Measurements from ENCODE around the gene FNDC5. TPM values are rescaled to one million over a fixed set of nuclear protein-coding genes. Genes with fewer than 3 reads are reported as not detected.

The FNDC5 gene
- total RNA-seq, 1 experiment from 2014 or later, result 4.5 TPM

GRCh38 chr1:32917521-32917920, 46.8 kb upstream of the FNDC5 start:
- H2BK5ac ChIP-seq (ENCODE audit: insufficient read length, low read length), result no peak overlapping the region
- no peak overlapping the region for H3K14ac ChIP-seq (ENCODE audit: insufficient read depth, low read length)
- H2AFZ ChIP-seq (ENCODE audit: low read length), result no peak overlapping the region
- no peaks in the 10 kb centered on the region for H3K4me1 ChIP-seq (ENCODE audit: insufficient read depth, low read length)
- Mint-ChIP-seq H3K9me3 (no peaks in the 10 kb centered on the region), H3K4me3 (no peak overlapping the region), H3K27me3 (ENCODE audit: low read depth) (peaks cover 39% of the 10 kb centered on the region), H3K4me1 (no peaks in the 10 kb centered on the region), H3K36me3 (ENCODE audit: insufficient read depth in 1 of 3, low read depth in 3 of 3) (no peaks in the 10 kb centered on the region), H3K27ac (no peak overlapping the region; a peak in 1 of 7 replicates)
- H3K9me3 ChIP-seq (ENCODE audit: control insufficient read depth, low read depth, low read length), result no peaks in the 10 kb centered on the region
- no peak overlapping the region for H4K91ac ChIP-seq (ENCODE audit: insufficient read length, low read depth, low read length)
- H3K79me1 ChIP-seq (ENCODE audit: insufficient read depth, low read depth, low read length, poor library complexity, severe bottlenecking), result no peaks in the 10 kb centered on the region
- H2BK15ac ChIP-seq (ENCODE audit: low read depth, low read length), result no peak overlapping the region
- TF ChIP-seq, protein P1, sequence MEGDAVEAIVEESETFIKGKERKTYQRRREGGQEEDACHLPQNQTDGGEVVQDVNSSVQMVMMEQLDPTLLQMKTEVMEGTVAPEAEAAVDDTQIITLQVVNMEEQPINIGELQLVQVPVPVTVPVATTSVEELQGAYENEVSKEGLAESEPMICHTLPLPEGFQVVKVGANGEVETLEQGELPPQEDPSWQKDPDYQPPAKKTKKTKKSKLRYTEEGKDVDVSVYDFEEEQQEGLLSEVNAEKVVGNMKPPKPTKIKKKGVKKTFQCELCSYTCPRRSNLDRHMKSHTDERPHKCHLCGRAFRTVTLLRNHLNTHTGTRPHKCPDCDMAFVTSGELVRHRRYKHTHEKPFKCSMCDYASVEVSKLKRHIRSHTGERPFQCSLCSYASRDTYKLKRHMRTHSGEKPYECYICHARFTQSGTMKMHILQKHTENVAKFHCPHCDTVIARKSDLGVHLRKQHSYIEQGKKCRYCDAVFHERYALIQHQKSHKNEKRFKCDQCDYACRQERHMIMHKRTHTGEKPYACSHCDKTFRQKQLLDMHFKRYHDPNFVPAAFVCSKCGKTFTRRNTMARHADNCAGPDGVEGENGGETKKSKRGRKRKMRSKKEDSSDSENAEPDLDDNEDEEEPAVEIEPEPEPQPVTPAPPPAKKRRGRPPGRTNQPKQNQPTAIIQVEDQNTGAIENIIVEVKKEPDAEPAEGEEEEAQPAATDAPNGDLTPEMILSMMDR (conservative IDR thresholded peaks at IDR 0.05), result no peak
- no peak for DNase-seq
- H3K4me2 ChIP-seq (ENCODE audit: insufficient read depth, insufficient read length, low read length), result no peak overlapping the region
- no peak overlapping the region for H3K27ac ChIP-seq (ENCODE audit: insufficient read length, low read depth, low read length)
- no peak overlapping the region for H3K23ac ChIP-seq (ENCODE audit: insufficient read length, low read depth, low read length)
- H4K5ac ChIP-seq (ENCODE audit: insufficient read length, low read depth, low read length), result no peak overlapping the region
- H3K23me2 ChIP-seq (ENCODE audit: insufficient read length, low read depth, low read length, poor library complexity, severe bottlenecking), result no peaks in the 10 kb centered on the region
- no peaks in the 10 kb centered on the region for H3K27me3 ChIP-seq (ENCODE audit: insufficient read depth, low read length)
- no peak overlapping the region for H2AK5ac ChIP-seq (ENCODE audit: insufficient read length, low read length)
- no peak overlapping the region for H3T11ph ChIP-seq (ENCODE audit: low read length)
- H4K20me1 ChIP-seq (ENCODE audit: control insufficient read depth, insufficient read depth, insufficient read length), result no peaks in the 10 kb centered on the region
- WGBS (ENCODE audit: extremely low coverage, insufficient read length, low lambda C conversion rate), result no CpG with 5 or more reads among the region's 7 CpGs
- no peaks in the 10 kb centered on the region for H3K79me2 ChIP-seq (ENCODE audit: insufficient read depth, low read length)
- H3K4ac ChIP-seq (ENCODE audit: low read depth, low read length), result no peak overlapping the region
- H4K8ac ChIP-seq (replicated peaks; ENCODE audit: insufficient read length, low read depth, low read length), result no peak overlapping the region
- H3K18ac ChIP-seq (ENCODE audit: insufficient read length, low read depth, low read length), result no peak overlapping the region
- no peak overlapping the region for H2BK20ac ChIP-seq (ENCODE audit: low read depth, low read length, poor library complexity, severe bottlenecking)
- no peak overlapping the region for H3K9ac ChIP-seq (ENCODE audit: extremely low read depth, insufficient read length, low read length)
- H2BK12ac ChIP-seq (ENCODE audit: insufficient read length, low read depth, low read length), result no peak overlapping the region
- H3K56ac ChIP-seq (ENCODE audit: insufficient read length, low read depth, low read length), result no peak overlapping the region
- H2BK120ac ChIP-seq (ENCODE audit: low read depth, low read length, poor library complexity, severe bottlenecking), result no peak overlapping the region
